H1 (cell line): ENCODE data around the gene DDX41. TPM values are rescaled to one million over a fixed set of nuclear protein-coding genes. Genes with fewer than 3 reads are reported as not detected.

Experiments used
- CTCF ChIA-PET: fragments of 300-600 bp; sonication (Branson Sonifier 250); formaldehyde crosslinking; loops from one replicate; lab custom pipeline; 2021; ENCODE audit not compliant: partially characterized antibody; lab: Charles Lee
- POLR2A ChIA-PET: fragments of 300-600 bp; sonication (Branson Sonifier 250); formaldehyde crosslinking; loops from one replicate; lab custom pipeline; 2021; ENCODE audit warnings: inconsistent platforms; ENCODE audit not compliant: partially characterized antibody; lab: Charles Lee
- DNase-seq, 2 experiments: peaks; one replicate each; pipeline versions ENCODE4 v3.0.0 to v3.0.0-alpha.2; 2010 to 2022; ENCODE audit warnings: low spot score in 2 of 2, low read depth in 1 of 2, mixed read lengths in 1 of 2
- FAIRE-seq: peaks from 2 replicates; lab custom pipeline; 2011; peaks lifted over from hg19 to GRCh38; lab: Jason Lieb, UNC
- H2AFZ ChIP-seq: 2 replicates; pipeline ENCODE4 v1.8.1; 2012; ENCODE audit warnings: low read length, inconsistent platforms
- H2AK5ac ChIP-seq: 2 replicates; pipeline ENCODE4 v1.6.1; 2013; ENCODE audit warnings: low read depth, low read length
- H2BK120ac ChIP-seq: replicated peaks from 2 replicates; pipeline ENCODE3; 2013; ENCODE audit warnings: low read depth, low read length, inconsistent platforms
- H2BK12ac ChIP-seq: 2 replicates; pipeline ENCODE4 v1.6.1; 2013; ENCODE audit warnings: low read depth, low read length
- H2BK15ac ChIP-seq: 2 replicates; pipeline ENCODE4 v1.6.1; 2013; ENCODE audit warnings: low read length
- H2BK20ac ChIP-seq: 2 replicates; pipeline ENCODE4 v1.6.1; 2013; ENCODE audit warnings: low read length
- H2BK5ac ChIP-seq: 2 replicates; pipeline ENCODE4 v1.6.1; 2013; ENCODE audit warnings: low read depth, low read length
- H3K14ac ChIP-seq: 2 replicates; pipeline ENCODE4 v1.6.1; 2013; ENCODE audit warnings: inconsistent platforms; ENCODE audit not compliant: insufficient read length
- H3K18ac ChIP-seq: 2 replicates; pipeline ENCODE4 v1.6.1; 2013; ENCODE audit warnings: low read length; ENCODE audit errors: extremely low read depth
- H3K23ac ChIP-seq: 2 replicates; pipeline ENCODE4 v1.6.1; 2013; ENCODE audit warnings: inconsistent platforms; ENCODE audit not compliant: insufficient read length
- H3K23me2 ChIP-seq: 2 replicates; pipeline ENCODE4 v1.6.1; 2013; ENCODE audit warnings: low read depth, low read length
- H3K27ac ChIP-seq: 2 replicates; pipeline ENCODE4 v1.6.1; 2011; ENCODE audit warnings: low read depth, low read length, inconsistent platforms
- H3K27me3 ChIP-seq, 4 experiments: replicated peaks in 1 of 4; 1 replicate in 1 of 4; 2 replicates in 3 of 4; pipeline versions ENCODE4 v1.6.1 to v1.8.1; 2011 to 2013; ENCODE audit warnings: low read length in 3 of 4, mild to moderate bottlenecking in 3 of 4, inconsistent platforms in 2 of 4, mixed read lengths in 2 of 4, moderate library complexity in 1 of 4; ENCODE audit not compliant: control insufficient read depth in 3 of 4, insufficient read depth in 3 of 4; ENCODE audit errors: extremely low read depth in 1 of 4
- H3K36me3 ChIP-seq, 4 experiments: 2 replicates each; pipeline versions ENCODE4 v1.6.1 to v1.8.1; 2011 to 2013; ENCODE audit warnings: mild to moderate bottlenecking in 4 of 4, low read length in 3 of 4, moderate library complexity in 2 of 4, control low read depth in 1 of 4, inconsistent platforms in 1 of 4; ENCODE audit not compliant: insufficient read depth in 4 of 4, control insufficient read depth in 2 of 4
- H3K4ac ChIP-seq: replicated peaks from 2 replicates; pipeline ENCODE3; 2013; ENCODE audit warnings: low read length, low read depth, mixed read lengths, inconsistent platforms; ENCODE audit not compliant: insufficient read length
- H3K4me1 ChIP-seq, 4 experiments: replicated peaks in 1 of 4; 1 replicate in 1 of 4; 2 replicates in 3 of 4; pipeline versions ENCODE4 v1.6.1 to v1.8.1; 2011 to 2013; ENCODE audit warnings: low read length in 3 of 4, inconsistent platforms in 2 of 4, mixed read lengths in 1 of 4; ENCODE audit not compliant: insufficient read depth in 4 of 4, control insufficient read depth in 3 of 4
- H3K4me2 ChIP-seq, 2 experiments: 2 replicates each; pipeline versions ENCODE4 v1.6.1 to v1.8.1; 2011 to 2013; ENCODE audit warnings: low read depth in 2 of 2, low read length in 2 of 2, control low read depth in 1 of 2, inconsistent platforms in 1 of 2, mild to moderate bottlenecking in 1 of 2; ENCODE audit not compliant: insufficient read depth in 1 of 2
- H3K4me3 ChIP-seq, 4 experiments: fragments of 200-600, 300-600 bp in 1 of 4; sonication (generic), shearing (Covaris generic), sonication (Bioruptor Twin) in 1 of 4; 2 replicates each; pipeline versions ENCODE4 v1.5.1 to v1.8.1; 2011 to 2016; ENCODE audit warnings: low read length in 4 of 4, low read depth in 3 of 4, control low read depth in 2 of 4, inconsistent platforms in 2 of 4, mild to moderate bottlenecking in 2 of 4, mixed read lengths in 1 of 4, moderate library complexity in 1 of 4; ENCODE audit not compliant: insufficient read depth in 2 of 4; ENCODE audit errors: extremely low read depth in 1 of 4
- H3K56ac ChIP-seq: replicated peaks from 2 replicates; pipeline ENCODE3; 2013; ENCODE audit warnings: low read depth, mild to moderate bottlenecking, mixed read lengths, low read length, inconsistent platforms; ENCODE audit not compliant: insufficient read length
- H3K79me1 ChIP-seq: 2 replicates; pipeline ENCODE4 v1.6.1; 2013; ENCODE audit warnings: low read depth, low read length, control low read depth
- H3K79me2 ChIP-seq, 2 experiments: 2 replicates each; pipeline versions ENCODE4 v1.6.1 to v1.8.1; 2012 to 2013; ENCODE audit warnings: low read length in 2 of 2, mild to moderate bottlenecking in 2 of 2, inconsistent platforms in 1 of 2; ENCODE audit not compliant: insufficient read depth in 2 of 2, control insufficient read depth in 1 of 2
- H3K9ac ChIP-seq, 4 experiments: replicated peaks in 1 of 4; 1 replicate in 1 of 4; 2 replicates in 3 of 4; pipeline versions ENCODE4 v1.6.1 to v1.8.1; 2011 to 2013; ENCODE audit warnings: low read depth in 3 of 4, low read length in 3 of 4, control low read depth in 2 of 4, mild to moderate bottlenecking in 2 of 4, moderate library complexity in 2 of 4, inconsistent platforms in 1 of 4; ENCODE audit errors: extremely low read depth in 1 of 4
- H3K9me3 ChIP-seq, 2 experiments: 2 replicates each; pipeline versions ENCODE4 v1.6.1 to v1.8.1; 2012 to 2013; ENCODE audit warnings: mild to moderate bottlenecking in 2 of 2, moderate library complexity in 2 of 2, control low read depth in 1 of 2, inconsistent platforms in 1 of 2, low read depth in 1 of 2, low read length in 1 of 2, mixed read lengths in 1 of 2; ENCODE audit not compliant: insufficient read depth in 2 of 2
- H4K20me1 ChIP-seq, 2 experiments: replicated peaks in 1 of 2; 2 replicates each; pipeline versions ENCODE3 to v1.8.1; 2011 to 2013; ENCODE audit warnings: inconsistent platforms in 2 of 2, low read length in 2 of 2, mild to moderate bottlenecking in 1 of 2; ENCODE audit not compliant: insufficient read depth in 2 of 2, control insufficient read depth in 1 of 2
- H4K5ac ChIP-seq: 2 replicates; pipeline ENCODE4 v1.6.1; 2013; ENCODE audit warnings: low read length, low read depth, mixed read lengths, inconsistent platforms; ENCODE audit not compliant: insufficient read length
- H4K8ac ChIP-seq: 2 replicates; pipeline ENCODE4 v1.8.0; 2013; ENCODE audit warnings: mild to moderate bottlenecking, moderate library complexity, low read length, inconsistent platforms; ENCODE audit not compliant: insufficient read depth; ENCODE audit errors: extremely low read depth
- H4K91ac ChIP-seq: replicated peaks from 2 replicates; pipeline ENCODE3; 2013; ENCODE audit warnings: low read length, mixed read lengths, inconsistent platforms; ENCODE audit not compliant: insufficient read length
- BRCA1 ChIP-seq: IDR thresholded peaks from 2 replicates; pipeline ENCODE4 v1.6.1; 2012; ENCODE audit warnings: low read depth, low read length, improper control_type of control experiment
- SP4 ChIP-seq: IDR thresholded peaks from 2 replicates; pipeline ENCODE4 v1.6.1; 2012; ENCODE audit warnings: low read length, inconsistent platforms
- TCF12 ChIP-seq: IDR thresholded peaks from 2 replicates; pipeline ENCODE4 v1.6.1; 2011; ENCODE audit warnings: low read depth, mild to moderate bottlenecking, low read length
- WGBS, 2 experiments: shearing (Covaris generic) in 1 of 2; methylation state at CpG; one replicate each; pipeline versions ENCODE4 v1.1.6 to v1.1.7; 2013 to 2015; ENCODE audit warnings: low lambda C conversion rate in 2 of 2, mixed read lengths in 2 of 2, inconsistent platforms in 1 of 2, low coverage in 1 of 2, missing lambda C conversion rate in 1 of 2; ENCODE audit not compliant: insufficient replicate concordance in 2 of 2, insufficient coverage in 1 of 2, insufficient read length in 1 of 2; ENCODE audit errors: extremely low coverage in 1 of 2, missing lambda C conversion rate in 1 of 2; 5-methylcytosine and 5-hydroxymethylcytosine counted together
- polyA plus RNA-seq, 7 experiments: library from polyadenylated mRNA; depleted of rRNA in 3 of 7; stranded (reverse) in 5 of 7; unstranded in 2 of 7; fragments of >200 nt in 5 of 7; fragments of 200-250 nt in 2 of 7; gene quantifications; 1 replicate in 5 of 7; 2 replicates in 1 of 7; 4 replicates in 1 of 7; pipeline versions ENCODE4 v1.2.1 to v1.2.3, GENCODE V29; 2011 to 2013; ENCODE audit warnings: missing spikeins in 2 of 7, mixed read lengths in 2 of 7
- total RNA-seq: library from RNA; stranded (reverse); fragmentation: NEBNext Ultra II Directional; extraction: Animal tissue kit (Norgen Biotek cat#: 25700); gene quantifications from 2 replicates; pipeline ENCODE4 v1.2.1, GENCODE V29; 2021

Gene DDX41
- total and polyA plus RNA-seq, 2 of the 8 experiments (the other 6 are each of a cell fraction or from before 2014, with no cell fraction given): 102 to 135 TPM

DNA sequence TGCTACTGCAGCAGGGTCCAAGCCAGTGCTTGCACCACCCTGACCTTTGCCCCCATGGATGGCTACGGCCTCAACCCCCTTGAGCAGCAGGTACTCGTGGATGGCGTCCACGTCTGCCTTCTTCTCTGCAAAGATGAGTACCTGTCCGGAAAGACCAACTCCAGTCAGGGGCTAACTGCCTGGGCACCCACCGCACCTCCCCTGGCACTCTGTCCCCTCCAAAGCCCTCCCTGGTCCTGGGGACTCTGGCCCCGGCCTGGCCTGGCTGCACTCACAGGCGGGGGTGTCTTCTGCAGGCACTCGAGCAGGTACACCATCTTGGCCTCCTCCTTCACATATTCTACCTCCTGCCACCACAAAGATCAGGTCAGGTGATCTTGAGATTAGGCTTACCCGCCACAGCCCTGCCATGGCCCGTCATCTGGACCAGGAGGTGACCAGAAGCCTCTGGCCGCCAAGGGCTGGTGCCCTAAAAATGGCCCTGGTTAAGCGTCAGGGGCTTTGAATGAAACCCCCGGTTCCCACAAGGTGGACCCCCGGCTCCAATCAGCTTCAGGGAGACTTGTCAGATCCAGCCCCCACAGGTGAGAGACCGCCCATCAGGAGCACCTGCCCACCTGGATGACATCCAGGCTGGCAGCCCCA lies 3.9 kb downstream of the DDX41 start:
- POLR2A ChIA-PET: interaction anchor here (4.7 to 65.5 kb wide), 2 partner anchors 9 to 44 kb away, joined by 46 to 3349 read pairs; partner anchors contain the start of genes DBN1, PDLIM7 and PRR7
- no peak overlapping the region for H2AK5ac ChIP-seq
- TF ChIP-seq TCF12 (no peak), SP4 (no peak), BRCA1 (no peak)
- no peak overlapping the region for H3K56ac ChIP-seq
- CTCF ChIA-PET: interaction anchor here (1.0 to 20.8 kb wide), 2 partner anchors 11 to 23 kb away, joined by 3 to 306 read pairs; no protein-coding TSS in a partner anchor
- no peak overlapping the region for H3K4ac ChIP-seq
- H3K79me2 ChIP-seq: peaks cover 0 to 9% of the 10 kb centered on the region in 2 experiments; a peak in 1 of 4 replicates
- H4K8ac ChIP-seq: no peak overlapping the region
- no peak overlapping the region for H2BK12ac ChIP-seq
- H3K4me2 ChIP-seq: no peak overlapping the region
- no peak overlapping the region for H2AFZ ChIP-seq
- H3K27ac ChIP-seq: no peak overlapping the region
- DNase-seq: no peak
- no peak overlapping the region for H3K4me3 ChIP-seq
- no peak overlapping the region for H2BK20ac ChIP-seq
- peaks cover 5% of the 10 kb centered on the region; the same call in 1 of the 2 replicates for H3K79me1 ChIP-seq
- peaks cover 4 to 18% (median 12%) of the 10 kb centered on the region in 4 experiments; a peak in 6 of 7 replicates for H3K4me1 ChIP-seq
- H3K27me3 ChIP-seq: no peaks in the 10 kb centered on the region
- H4K5ac ChIP-seq: no peak overlapping the region
- H2BK15ac ChIP-seq: no peak overlapping the region
- no peak overlapping the region for H3K9ac ChIP-seq
- H3K23me2 ChIP-seq: peaks cover 8% of the 10 kb centered on the region
- peaks cover 0 to 19% of the 10 kb centered on the region in 2 experiments for H4K20me1 ChIP-seq
- H3K9me3 ChIP-seq: no peaks in the 10 kb centered on the region
- no peak overlapping the region for H3K18ac ChIP-seq
- peaks cover 27 to 50% (median 48%) of the 10 kb centered on the region in 4 experiments for H3K36me3 ChIP-seq
- WGBS, 2 experiments: 77% methylated on average over 16 of the region's 16 CpGs; no CpG with 5 or more reads in 1 of the 2 experiments
- H3K23ac ChIP-seq: no peak overlapping the region
- no peak overlapping the region for H3K14ac ChIP-seq
- H4K91ac ChIP-seq: no peak overlapping the region
- FAIRE-seq: no peak
- peak overlapping the region; percentile 24; the same call in 1 of the 2 replicates for H2BK5ac ChIP-seq
- no peak overlapping the region for H2BK120ac ChIP-seq
